ENCODE results near the gene FAM131B.

DNA sequence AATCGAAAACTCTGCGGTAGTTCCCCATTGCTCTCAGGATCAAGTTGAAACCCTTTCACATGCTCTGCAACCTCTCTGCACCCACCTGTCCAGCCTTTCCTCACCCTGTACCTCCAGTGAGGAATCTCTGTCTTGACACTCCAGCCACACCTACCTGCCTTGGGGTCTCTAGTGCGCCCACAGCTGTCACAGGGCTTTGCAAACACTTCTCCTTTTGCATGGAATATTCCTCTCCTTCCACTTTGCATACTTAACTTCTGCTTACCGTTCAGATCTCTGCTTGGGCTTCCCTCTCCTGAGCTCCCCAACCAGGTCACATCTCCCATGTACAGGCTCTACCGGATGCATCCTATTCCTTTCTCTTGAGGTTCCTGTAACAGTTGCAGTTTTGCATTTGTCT is 12.0 kb upstream of the FAM131B start:
- no peak for TF ChIP-seq CTCF (optimal IDR thresholded peaks at IDR 0.05 in 1 of 3, IDR thresholded peaks at IDR 0.05 in 1 of 3, conservative IDR thresholded peaks at IDR 0.05 in 1 of 3; ENCODE audit: extremely low read depth in 1 of 3, insufficient read depth in 2 of 3, low read length in 3 of 3)
- TF ChIP-seq EZH2 (IDR thresholded peaks at IDR 0.05; ENCODE audit: low read length), result no peak
